ENCODE data around the gene PLB1.

PLB1 gene

GRCh38 chr2:28591711-28592335, 96.0 kb downstream of the PLB1 start:
- H3K4me3 ChIP-seq (ENCODE audit: low read depth, low read length): no peak overlapping the region
- no peak for TF ChIP-seq CTCF (IDR thresholded peaks at IDR 0.05; ENCODE audit: control insufficient read depth, extremely low read depth, insufficient read depth)
- no peak for DNase-seq (ENCODE audit: low read depth)

GRCh38 chr2:28592481-28592880, 96.6 kb downstream of the PLB1 start:
- no peak for DNase-seq (ENCODE audit: low read depth)
- no peak for TF ChIP-seq CTCF (IDR thresholded peaks at IDR 0.05; ENCODE audit: control insufficient read depth, extremely low read depth, insufficient read depth)
- H3K4me3 ChIP-seq (ENCODE audit: low read depth, low read length): no peak overlapping the region

- no peak for TF ChIP-seq CTCF (IDR thresholded peaks at IDR 0.05; ENCODE audit: control insufficient read depth, extremely low read depth, insufficient read depth)
- no peak for DNase-seq (ENCODE audit: low read depth)
- H3K4me3 ChIP-seq (ENCODE audit: low read depth, low read length): no peak overlapping the region
Observed at GRCh38 chr2:28593160-28593755, 97.4 kb downstream of the PLB1 start.

GRCh38 chr2:28594000-28594331, 98.1 kb downstream of the PLB1 start:
- TF ChIP-seq CTCF (IDR thresholded peaks at IDR 0.05; ENCODE audit: control insufficient read depth, extremely low read depth, insufficient read depth): no peak
- H3K4me3 ChIP-seq (ENCODE audit: low read depth, low read length): 0 out of 2 replicates have a peak overlapping the region, but pooled peaks have one; percentile 13
- DNase-seq (ENCODE audit: low read depth): peak; percentile 27

- H3K4me3 ChIP-seq (ENCODE audit: low read depth, low read length): 0 out of 2 replicates have a peak overlapping the region, but pooled peaks have one; percentile 13
- peak; percentile 76 for DNase-seq (ENCODE audit: low read depth)
- TF ChIP-seq CTCF (IDR thresholded peaks at IDR 0.05; ENCODE audit: control insufficient read depth, extremely low read depth, insufficient read depth): peak; percentile 84
Observed at GRCh38 chr2:28594332-28595108, 98.7 kb downstream of the PLB1 start.

GRCh38 chr2:28595323-28595722, 99.5 kb downstream of the PLB1 start:
- TF ChIP-seq CTCF (IDR thresholded peaks at IDR 0.05; ENCODE audit: control insufficient read depth, extremely low read depth, insufficient read depth): no peak
- H3K4me3 ChIP-seq (ENCODE audit: low read depth, low read length): no peak overlapping the region

More at GRCh38 chr2:28595323-28595722, 99.5 kb downstream of the PLB1 start:
- no peak for DNase-seq (ENCODE audit: low read depth)

Measured in LNCaP clone FGC (cell line).